ENCODE results near the gene ARX. TPM values are rescaled to one million over a fixed set of nuclear protein-coding genes. Genes with fewer than 3 reads are reported as not detected.

Gene ARX
- total RNA-seq: not detected in 2 replicates

DNA sequence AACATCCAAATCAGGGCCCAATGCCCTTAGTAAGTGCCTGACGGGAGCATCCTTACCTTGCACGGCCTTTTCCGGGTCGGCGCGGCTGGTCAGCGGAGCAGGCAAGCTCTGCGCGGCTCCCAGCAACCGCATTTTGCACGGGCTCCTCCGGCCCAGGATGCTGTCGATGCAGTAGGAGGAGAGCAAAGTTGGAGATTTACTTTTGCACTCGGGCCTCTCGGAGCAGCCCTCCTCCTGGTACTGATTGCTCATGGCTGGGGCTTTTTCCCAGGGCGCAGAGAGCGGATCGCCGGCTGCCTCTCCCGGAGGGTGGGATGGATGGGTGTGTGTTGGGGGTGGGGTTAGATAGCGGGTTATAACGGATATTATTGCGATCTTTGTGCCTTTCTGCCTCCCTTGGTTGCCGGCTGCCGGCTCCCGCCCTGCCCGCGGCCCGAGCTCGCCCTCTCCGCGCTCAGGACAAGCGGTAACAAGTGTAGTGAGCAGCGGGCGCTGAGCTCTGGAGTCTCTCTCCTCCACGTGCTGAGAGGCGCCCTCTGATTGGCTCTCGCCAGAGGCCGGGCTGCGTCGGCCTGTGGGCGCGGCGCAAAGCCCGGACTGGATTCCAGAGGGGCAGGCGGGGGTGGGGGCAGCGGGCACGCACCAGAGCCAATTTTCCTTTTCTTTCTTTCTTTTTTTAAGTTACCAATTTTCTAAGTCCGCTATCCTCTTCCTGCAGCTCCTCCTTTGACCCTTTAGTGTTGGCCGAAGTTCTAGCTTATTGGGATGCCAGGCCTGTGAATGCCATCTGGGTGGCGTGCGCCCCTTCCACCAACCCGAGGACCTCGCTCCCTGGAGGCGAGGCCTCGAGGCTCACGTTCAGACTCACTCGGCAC is at the start of gene ARX:
ARX (minus strand) TSS at position 480 of the 875 bp plus-strand sequence; CDS start at position 252, 228 bp downstream.

Small RNA genes within 50 kb of the gene (small RNA-seq; reads per million reads assigned to genes)
- gene RN7SL91P: not detected

Measured in hair follicle dermal papilla cell (primary cell).